Spinal cord (tissue), 10 donors: ENCODE measurements around the gene ADRB2. TPM values are rescaled to one million over a fixed set of nuclear protein-coding genes. Genes with fewer than 3 reads are reported as not detected.

Experiments
- DNase-seq, 6 donors: peaks; one replicate each; pipeline versions ENCODE4 v3.0.0 to v3.0.0-alpha.2; 2013 to 2015; ENCODE audit warnings: low spot score in 6 of 6, low read depth in 4 of 6
- H3K27ac ChIP-seq: one replicate; pipeline ENCODE4 v1.5.1; 2013; ENCODE audit warnings: low read depth, low read length, control low read depth
- H3K27me3 ChIP-seq: one replicate; pipeline ENCODE4 v1.6.1; 2013; ENCODE audit warnings: low read length; ENCODE audit not compliant: control insufficient read depth, insufficient read depth
- H3K36me3 ChIP-seq: one replicate; pipeline ENCODE4 v1.6.1; 2013; ENCODE audit warnings: low read length; ENCODE audit not compliant: control insufficient read depth, insufficient read depth
- H3K4me1 ChIP-seq: one replicate; pipeline ENCODE4 v1.6.1; 2013; ENCODE audit warnings: low read length; ENCODE audit not compliant: control insufficient read depth, insufficient read depth
- H3K4me3 ChIP-seq: one replicate; pipeline ENCODE4 v1.5.1; 2013; ENCODE audit warnings: low read depth, low read length, control low read depth
- H3K9me3 ChIP-seq: one replicate; pipeline ENCODE4 v1.6.1; 2013; ENCODE audit warnings: low read length; ENCODE audit not compliant: control insufficient read depth, insufficient read depth
- WGBS: methylation state at CpG from one replicate; pipeline ENCODE4 v1.1.5; 2013; ENCODE audit warnings: missing lambda C conversion rate; ENCODE audit not compliant: insufficient coverage; 5-methylcytosine and 5-hydroxymethylcytosine counted together
- polyA plus RNA-seq, 2 donors: library from polyadenylated mRNA; unstranded; fragments of 120-200 nt; gene quantifications; one replicate each; pipeline ENCODE4 v1.2.1, GENCODE V29; 2013; ENCODE audit not compliant: insufficient read length in 2 of 2
- total RNA-seq, 2 donors: library from RNA; depleted of rRNA in 1 of 2; stranded (reverse); fragments of 120-200 nt in 1 of 2; fragments of >200 nt in 1 of 2; gene quantifications; one replicate each; pipeline versions ENCODE4 v1.2.3 to v1.2.4, GENCODE V29; 2013 to 2014
- donor health status: healthy.

The ADRB2 gene
- total and polyA plus RNA-seq, 4 donors, result 1.9 to 5.0 (median 3.6) TPM

DNA sequence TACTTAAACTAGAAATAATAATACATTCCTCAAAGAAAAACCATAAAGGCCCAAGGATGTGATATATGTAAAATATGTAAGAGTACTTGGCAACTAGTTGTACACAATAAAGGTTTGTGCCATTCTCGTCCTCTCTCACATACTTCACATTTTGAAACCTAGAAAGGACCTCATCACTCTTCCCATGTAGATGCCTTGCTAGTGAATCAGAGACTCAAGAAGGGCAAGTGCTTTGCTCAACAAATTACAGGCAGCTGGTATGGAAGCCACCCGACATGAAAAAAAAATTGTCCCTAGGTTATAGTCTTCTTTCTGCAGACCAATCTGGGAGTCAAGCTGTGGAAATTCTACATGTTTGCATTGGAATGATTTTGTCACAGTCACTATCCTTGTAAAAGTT is 31.7 kb downstream of the ADRB2 start:
- 60% methylated on average over 1 of the region's 2 CpGs for WGBS
- DNase-seq, result no peak
- Histone ChIP-seq H3K9me3 (no peaks in the 10 kb centered on the region), H3K27me3 (no peaks in the 10 kb centered on the region), H3K27ac (no peak overlapping the region), H3K4me1 (no peaks in the 10 kb centered on the region), H3K36me3 (no peaks in the 10 kb centered on the region), H3K4me3 (no peak overlapping the region)

DNA sequence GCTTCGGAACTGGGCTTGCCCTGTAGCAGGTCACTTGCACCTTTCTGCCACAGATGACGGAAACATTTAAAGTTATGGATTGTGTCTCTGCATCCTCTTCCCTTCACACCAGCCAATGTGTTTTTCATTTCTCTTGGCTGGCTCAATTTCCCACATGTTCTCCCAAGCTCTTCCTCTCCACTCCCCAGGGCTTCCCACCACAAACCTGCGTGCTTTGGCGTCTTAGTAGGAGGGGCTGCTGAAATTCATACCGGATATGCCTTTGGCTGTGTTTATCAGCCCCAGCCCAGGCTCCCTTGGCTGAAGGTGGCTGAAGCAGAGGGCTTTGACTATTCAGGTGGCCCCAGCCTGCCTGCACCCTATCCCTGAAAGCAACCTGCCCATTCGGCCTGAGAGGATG is 32.1 kb downstream of the ADRB2 start:
- Histone ChIP-seq H3K9me3 (no peaks in the 10 kb centered on the region), H3K4me3 (no peak overlapping the region), H3K27me3 (no peaks in the 10 kb centered on the region), H3K36me3 (no peaks in the 10 kb centered on the region), H3K4me1 (no peaks in the 10 kb centered on the region), H3K27ac (no peak overlapping the region)
- DNase-seq, result no peak
- WGBS, result 90% methylated on average over 2 of the region's 6 CpGs

DNA sequence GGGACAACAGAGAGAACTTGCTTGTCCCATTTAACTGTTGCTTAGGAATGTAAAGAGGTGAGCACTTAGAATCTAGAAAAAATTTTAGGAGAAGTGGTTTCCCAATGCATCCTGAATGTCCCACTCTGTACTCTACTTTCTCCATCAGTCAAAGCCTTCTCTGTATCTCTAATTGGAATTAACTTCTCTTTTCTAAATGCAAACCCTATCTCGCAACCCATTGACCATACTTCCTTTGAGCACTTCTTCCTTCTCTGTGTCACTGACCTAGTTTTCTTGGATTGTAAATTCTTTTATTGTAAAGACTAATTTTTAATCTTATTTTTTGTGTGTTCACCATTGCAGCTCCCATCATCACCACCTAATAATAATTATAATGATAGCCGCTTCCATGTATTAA is 33.3 kb downstream of the ADRB2 start:
- no CpG with 5 or more reads among the region's 2 CpGs for WGBS
- DNase-seq, result no peak

DNA sequence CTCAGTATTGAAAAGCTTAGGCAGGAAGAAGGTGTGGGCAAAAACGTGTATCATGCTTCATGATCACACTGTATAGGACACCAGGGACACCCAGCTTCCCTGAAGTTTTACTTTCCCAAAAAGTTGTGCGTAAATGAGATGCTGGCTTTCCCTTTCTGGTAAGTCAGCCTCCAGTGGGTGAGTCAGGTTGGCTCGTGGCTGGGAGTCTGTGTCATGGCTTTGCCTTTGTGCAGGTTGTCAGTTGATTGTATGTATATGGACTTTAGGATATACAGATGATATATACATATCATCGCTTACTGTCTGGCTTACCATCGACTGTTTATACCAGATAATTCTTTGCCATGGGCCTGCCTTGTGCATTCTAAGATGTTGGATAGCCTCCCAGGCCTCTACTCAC is 34.2 kb downstream of the ADRB2 start:
- 100% methylated on average over 4 of the region's 5 CpGs for WGBS
- Histone ChIP-seq H3K9me3 (no peaks in the 10 kb centered on the region), H3K4me1 (peaks cover 3% of the 10 kb centered on the region), H3K36me3 (no peaks in the 10 kb centered on the region), H3K4me3 (no peak overlapping the region), H3K27ac (no peak overlapping the region), H3K27me3 (no peaks in the 10 kb centered on the region)
- no peak for DNase-seq

More for the DNA sequence above, 33.3 kb downstream of the ADRB2 start:
- H3K9me3 ChIP-seq, result no peaks in the 10 kb centered on the region
- no peaks in the 10 kb centered on the region for H3K36me3 ChIP-seq
- no peak overlapping the region for H3K4me3 ChIP-seq
- peaks cover 3% of the 10 kb centered on the region for H3K4me1 ChIP-seq
- H3K27me3 ChIP-seq, result no peaks in the 10 kb centered on the region
- H3K27ac ChIP-seq, result no peak overlapping the region

- Histone ChIP-seq H3K4me1 (peaks cover 3% of the 10 kb centered on the region), H3K4me3 (no peak overlapping the region), H3K27me3 (no peaks in the 10 kb centered on the region), H3K27ac (no peak overlapping the region), H3K36me3 (no peaks in the 10 kb centered on the region), H3K9me3 (no peaks in the 10 kb centered on the region)
- DNase-seq, result no peak
- no CpG with 5 or more reads among the region's 2 CpGs for WGBS
Observed at GRCh38 chr5:148861088-148861487, 34.7 kb downstream of the ADRB2 start.

DNA sequence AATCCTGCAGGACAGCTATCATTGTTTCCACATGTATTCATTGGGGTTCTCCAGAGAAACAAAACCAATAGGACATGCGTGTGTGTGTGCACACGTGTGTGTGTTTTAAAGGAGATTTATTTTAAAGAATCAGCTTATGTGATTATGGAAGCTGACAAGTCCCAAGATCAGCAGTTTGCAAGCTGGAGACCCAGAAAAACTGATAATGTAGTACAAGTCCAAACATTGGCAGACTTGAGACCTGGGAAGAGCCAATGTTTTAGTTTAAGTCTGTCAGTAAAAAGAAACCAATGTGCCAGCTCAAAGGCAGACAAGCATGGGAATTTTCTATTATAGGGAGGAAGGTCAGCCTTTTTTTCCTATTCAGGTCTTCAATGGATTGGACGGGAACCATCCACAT is 35.3 kb downstream of the ADRB2 start:
- H3K36me3 ChIP-seq, result no peaks in the 10 kb centered on the region
- no peaks in the 10 kb centered on the region for H3K27me3 ChIP-seq
- WGBS, result 69% methylated on average over 3 of the region's 3 CpGs
- no peak overlapping the region for H3K27ac ChIP-seq
- no peaks in the 10 kb centered on the region for H3K9me3 ChIP-seq
- no peak overlapping the region for H3K4me3 ChIP-seq
- peaks cover 3% of the 10 kb centered on the region for H3K4me1 ChIP-seq
- DNase-seq, result peak in 1 of 6 donors; percentile 54

DNA sequence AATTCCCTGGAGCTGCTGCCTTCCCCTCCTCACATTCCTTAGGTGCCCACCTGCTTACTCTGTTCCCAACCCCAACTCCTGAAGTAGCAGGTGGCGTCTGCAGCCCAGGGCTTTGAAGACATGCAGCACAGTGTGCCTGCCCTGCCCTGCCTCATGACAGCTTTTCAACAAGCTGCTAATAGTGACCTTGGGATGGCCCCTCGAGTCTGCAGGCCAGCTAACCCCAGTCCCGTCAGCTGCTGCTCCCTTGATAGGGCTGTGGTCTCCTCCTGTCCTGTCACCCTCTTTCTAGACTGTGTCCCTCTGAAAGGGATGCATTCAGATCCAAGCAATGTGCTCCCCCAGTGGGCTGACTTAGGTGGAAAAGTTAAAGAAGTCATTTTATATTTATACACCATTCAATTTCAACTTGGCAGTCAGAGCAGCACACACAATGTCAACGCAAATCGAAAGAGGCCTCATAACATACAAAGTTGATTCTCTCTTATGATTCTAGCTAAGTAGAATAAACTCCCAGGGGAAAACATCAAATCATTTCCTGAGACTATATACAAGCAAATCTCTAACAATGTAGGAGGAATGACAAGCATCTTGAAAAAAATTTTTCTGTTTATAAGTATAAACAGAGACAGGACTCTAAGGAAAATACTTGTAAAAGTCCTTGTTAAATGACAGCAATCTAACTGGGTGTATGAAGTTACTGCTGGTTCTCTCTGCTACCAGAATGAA is 37.9 kb downstream of the ADRB2 start:
- Histone ChIP-seq H3K4me3 (no peak overlapping the region), H3K27me3 (no peaks in the 10 kb centered on the region), H3K4me1 (peaks cover 3% of the 10 kb centered on the region), H3K27ac (no peak overlapping the region), H3K9me3 (no peaks in the 10 kb centered on the region), H3K36me3 (no peaks in the 10 kb centered on the region)
- 68% methylated on average over 3 of the region's 5 CpGs for WGBS
- DNase-seq, result peak in 1 of 6 donors; percentile 12

- H3K4me3 ChIP-seq, result no peak overlapping the region
- no peak overlapping the region for H3K27ac ChIP-seq
- no peak for DNase-seq
- H3K36me3 ChIP-seq, result no peaks in the 10 kb centered on the region
- H3K4me1 ChIP-seq, result peaks cover 3% of the 10 kb centered on the region
- no peaks in the 10 kb centered on the region for H3K27me3 ChIP-seq
- H3K9me3 ChIP-seq, result no peaks in the 10 kb centered on the region
- 94% methylated on average over 2 of the region's 2 CpGs for WGBS
Observed at GRCh38 chr5:148866024-148866423, 39.6 kb downstream of the ADRB2 start.

GRCh38 chr5:148873120-148873519 is 46.7 kb downstream of the ADRB2 start:
- WGBS, result 94% methylated on average over 4 of the region's 5 CpGs
- no peaks in the 10 kb centered on the region for H3K36me3 ChIP-seq
- H3K9me3 ChIP-seq, result no peaks in the 10 kb centered on the region
- no peak overlapping the region for H3K27ac ChIP-seq
- H3K27me3 ChIP-seq, result no peaks in the 10 kb centered on the region
- no peak for DNase-seq
- peaks cover 3% of the 10 kb centered on the region for H3K4me1 ChIP-seq
- no peak overlapping the region for H3K4me3 ChIP-seq

- 27% methylated on average over 2 of the region's 3 CpGs for WGBS
- Histone ChIP-seq H3K4me3 (no peak overlapping the region), H3K9me3 (no peaks in the 10 kb centered on the region), H3K27ac (no peak overlapping the region), H3K36me3 (no peaks in the 10 kb centered on the region), H3K27me3 (no peaks in the 10 kb centered on the region), H3K4me1 (peaks cover 3% of the 10 kb centered on the region)
- DNase-seq, result peak in 1 of 6 donors; percentile 37
Observed at GRCh38 chr5:148873690-148874485, 47.5 kb downstream of the ADRB2 start.
